HG02943 (cell line): ENCODE results near the gene HSD3B2.

Experiments
- ATAC-seq: cut with Tn5 transposase; IDR thresholded peaks from one replicate; pipeline ENCODE4 v1.9.1; 2021; ENCODE audit warnings: mild to moderate bottlenecking, low read depth, moderate library complexity; ENCODE audit not compliant: unreplicated experiment

Gene HSD3B2

DNA sequence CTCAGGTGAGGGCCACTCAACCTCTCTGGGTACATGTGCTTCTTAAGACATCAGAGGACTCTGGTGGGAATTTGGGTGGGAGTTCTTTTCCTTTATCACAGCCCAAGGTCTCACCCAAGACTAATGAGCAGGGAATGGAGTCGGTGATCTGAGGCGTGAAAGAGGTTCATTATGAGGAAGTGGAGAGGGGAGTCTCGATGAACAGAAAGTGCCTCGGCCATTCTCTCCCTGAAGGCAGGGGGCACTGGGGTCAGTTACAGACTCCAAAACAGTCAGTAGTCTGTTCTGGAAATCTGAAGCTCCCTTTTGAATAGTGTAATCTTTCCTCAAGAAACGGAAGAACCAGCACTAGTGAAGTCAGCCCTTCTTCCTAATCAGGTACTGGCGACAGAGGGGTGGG is 36.2 kb downstream of the HSD3B2 start:
- ATAC-seq: no peak

DNA sequence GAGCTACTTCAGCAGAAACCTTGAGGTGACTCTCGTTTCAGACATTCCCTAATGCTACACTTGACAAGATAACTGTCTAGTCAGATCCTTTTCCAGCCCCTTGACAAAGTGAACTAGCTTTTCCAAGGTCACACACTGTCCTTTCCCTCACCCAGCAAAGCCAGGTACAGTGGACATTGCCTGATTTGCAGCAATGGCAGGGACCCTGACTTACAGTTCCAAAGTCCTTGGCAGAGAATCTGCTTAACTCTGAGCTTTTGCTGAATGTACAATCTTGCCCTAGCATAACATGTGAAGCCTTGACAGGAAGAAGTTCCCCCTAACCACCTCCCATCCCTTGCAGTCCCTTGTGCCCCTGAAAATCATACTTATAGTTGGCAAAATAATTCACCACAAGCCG is 37.1 kb downstream of the HSD3B2 start:
- ATAC-seq: no peak

DNA sequence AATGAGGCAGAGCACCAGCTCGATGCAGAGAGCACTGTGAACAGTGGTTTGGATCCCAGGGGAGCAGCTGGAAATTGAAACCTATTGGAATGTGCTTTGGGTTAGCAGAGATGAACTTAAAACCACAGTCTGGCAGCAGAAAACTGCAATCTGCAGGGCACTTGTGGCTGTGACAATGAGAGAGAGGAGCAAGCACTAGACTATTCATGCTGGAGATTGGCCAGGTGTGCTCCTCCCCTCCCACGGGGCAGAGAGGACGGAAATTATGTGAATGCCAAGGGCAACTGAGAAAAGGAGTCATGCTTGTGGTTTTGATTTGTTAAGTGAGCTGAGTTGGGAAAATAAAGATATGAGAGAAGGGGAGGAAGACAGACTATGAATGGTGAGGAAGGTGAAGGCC is 38.1 kb downstream of the HSD3B2 start:
- ATAC-seq: no peak

DNA sequence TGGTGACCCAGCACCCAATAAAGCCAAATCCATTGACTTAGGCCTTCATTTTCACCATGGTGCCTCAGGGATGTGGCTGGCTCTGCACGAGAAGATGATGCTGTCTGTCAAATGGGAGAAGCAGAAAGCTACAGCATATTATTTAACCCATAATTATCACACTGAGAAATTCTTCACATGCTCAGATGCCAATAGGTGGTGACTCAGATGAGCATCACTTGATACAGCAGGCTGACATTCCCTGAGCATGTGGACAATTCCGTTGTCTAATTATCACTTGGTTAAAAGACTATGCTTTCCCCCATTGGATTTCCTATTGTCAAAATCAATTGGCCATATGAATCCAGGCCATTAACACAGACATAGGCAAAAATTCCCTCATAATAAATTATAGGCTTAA is 48.0 kb downstream of the HSD3B2 start:
- no peak for ATAC-seq

DNA sequence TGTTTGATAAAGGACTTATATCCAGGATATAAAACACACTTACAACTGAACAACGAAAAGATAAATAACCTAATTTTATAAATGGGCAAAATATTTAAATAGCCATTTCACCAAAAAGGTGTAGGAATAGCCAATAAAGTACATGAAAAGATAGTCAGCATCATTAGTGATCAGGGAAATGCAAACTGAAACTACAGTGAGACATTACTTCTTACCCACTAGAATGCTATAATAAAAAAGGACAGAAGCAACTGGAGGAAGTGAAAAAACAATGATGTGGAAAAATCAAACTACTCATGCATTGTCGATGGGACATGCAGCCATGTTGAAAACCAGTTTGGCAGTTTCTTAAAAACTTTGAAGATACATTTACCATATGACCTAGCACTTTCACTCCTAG is 48.6 kb downstream of the HSD3B2 start:
- no peak for ATAC-seq

DNA sequence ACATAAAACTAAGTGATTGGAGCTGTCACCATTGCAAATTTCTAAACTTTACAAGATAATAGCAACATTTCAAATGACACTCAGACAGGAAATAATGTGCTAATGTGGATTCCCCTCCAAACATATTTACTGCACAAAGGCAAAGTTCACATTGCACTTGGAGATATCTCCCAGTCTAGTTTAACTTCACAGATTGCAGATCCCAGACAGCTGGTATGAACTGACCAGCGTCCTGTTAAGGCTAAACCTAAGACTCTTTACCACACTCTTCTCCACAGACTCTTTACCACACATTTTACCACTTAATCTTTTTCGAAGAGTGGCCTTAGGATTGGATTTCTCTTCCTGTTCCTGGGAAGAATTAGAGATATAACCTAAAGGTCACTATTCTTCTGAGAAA is 51.5 kb downstream of the HSD3B2 start:
- no peak for ATAC-seq

DNA sequence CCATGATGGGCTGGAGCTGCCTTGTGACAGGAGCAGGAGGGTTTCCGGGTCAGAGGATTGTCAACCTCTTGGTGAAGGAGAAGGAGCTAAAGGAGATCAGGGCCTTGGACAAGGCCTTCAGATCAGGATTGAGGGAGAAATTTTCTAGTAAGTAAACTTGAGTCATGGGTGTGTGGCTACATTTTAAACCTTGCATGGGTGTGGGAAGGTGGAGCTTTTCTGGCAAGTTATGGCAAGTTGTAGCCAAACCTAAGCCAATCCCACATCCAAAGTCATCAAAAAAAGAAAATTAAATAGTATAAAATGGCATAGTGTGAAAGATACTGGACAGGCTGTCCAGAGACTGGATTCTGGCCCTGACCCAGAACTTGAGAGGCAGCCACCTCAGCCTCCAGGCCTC is 52.3 kb downstream of the HSD3B2 start:
- ATAC-seq: no peak

DNA sequence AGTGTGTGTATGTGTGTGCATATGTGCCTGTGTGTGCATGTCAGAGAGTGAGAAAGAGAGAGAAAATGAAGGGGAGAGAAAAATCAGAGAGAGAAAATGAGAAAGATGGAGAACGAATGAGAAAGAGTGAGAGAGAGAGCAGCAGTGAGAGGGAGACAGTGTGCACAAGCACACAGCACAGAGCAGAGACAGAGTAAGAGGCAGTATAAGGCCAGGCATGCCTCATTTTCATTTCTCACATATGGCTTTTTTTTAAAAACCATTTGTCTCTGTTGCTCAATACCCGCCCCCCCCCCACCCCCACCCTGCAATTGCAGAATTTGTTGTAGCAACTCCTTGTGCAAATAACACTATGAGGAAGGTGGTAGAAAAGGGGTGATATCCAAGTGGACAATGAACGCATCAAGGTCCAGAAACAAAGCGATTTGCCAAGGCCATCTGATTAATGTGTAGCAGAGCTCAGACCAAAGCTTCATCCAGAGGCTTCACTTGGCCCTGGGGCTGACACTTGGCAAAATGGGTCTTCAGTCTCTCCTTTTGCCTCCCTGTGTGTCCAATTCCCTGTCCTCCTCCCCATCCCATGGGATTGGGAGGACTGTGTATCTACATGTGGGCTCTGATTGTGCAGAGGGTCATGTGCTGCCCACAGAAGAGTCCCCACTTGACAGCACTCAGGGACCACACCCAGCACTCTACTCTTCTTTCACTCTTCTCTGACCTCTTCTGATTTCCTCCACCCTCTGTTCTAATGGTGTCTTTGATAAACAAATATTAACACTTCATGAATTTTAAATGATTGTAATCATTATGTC is 53.1 kb downstream of the HSD3B2 start:
- no peak for ATAC-seq

DNA sequence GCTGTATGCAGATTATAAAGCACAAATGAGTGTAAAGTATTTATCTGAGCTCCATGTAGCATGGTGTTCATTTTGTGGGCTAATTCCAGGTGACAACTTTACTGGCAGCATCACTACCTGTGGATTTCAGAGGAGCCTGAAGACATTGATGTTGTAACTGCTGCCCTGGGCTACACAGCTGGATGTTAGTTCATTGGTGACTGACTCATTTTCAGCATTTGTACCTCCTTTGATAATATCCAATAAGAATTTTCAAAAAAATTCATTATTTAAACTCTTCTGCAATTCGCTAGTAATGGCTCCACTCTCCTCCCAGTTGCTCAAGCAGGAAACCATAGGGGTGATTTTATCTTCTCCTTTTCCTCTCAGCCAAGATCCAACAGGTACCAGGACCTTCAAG is 54.8 kb downstream of the HSD3B2 start:
- no peak for ATAC-seq

DNA sequence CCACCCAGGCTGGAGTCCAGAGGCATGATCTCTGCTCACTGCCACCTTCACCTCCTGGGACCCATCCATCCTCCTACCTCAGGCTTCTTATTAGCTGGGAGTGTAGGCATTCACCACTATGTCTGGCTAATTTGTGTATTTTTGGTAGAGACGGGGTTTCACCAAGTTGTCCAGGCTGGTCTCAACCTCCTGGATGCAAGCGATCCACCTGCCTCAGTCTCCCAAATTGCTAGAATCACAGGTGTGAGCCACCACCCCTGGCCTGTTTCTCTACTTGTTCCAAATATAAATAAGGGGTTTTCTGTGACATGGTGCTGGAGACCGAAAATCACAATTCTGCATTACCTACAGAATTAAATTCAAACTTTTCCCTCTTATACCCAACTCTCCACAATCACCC is 55.4 kb downstream of the HSD3B2 start:
- no peak for ATAC-seq

DNA sequence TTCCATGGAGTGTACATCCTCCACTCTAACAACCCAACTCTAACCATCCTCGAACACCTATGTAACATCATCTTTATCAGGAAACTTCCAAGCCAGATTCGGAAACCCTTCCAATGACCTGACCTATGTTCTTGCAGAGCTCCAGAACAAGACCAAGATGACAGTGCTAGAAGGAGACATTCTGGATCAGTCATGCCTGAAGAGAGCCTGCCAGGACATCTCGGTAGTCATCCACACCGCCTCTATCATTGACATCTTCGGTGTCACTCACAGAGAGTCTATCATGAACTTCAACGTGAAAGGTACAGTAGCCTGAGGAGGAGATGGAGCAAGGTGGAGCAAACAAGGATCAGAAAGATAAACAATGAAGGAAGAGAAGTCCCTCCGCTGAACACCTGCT is 56.0 kb downstream of the HSD3B2 start:
- ATAC-seq: no peak

DNA sequence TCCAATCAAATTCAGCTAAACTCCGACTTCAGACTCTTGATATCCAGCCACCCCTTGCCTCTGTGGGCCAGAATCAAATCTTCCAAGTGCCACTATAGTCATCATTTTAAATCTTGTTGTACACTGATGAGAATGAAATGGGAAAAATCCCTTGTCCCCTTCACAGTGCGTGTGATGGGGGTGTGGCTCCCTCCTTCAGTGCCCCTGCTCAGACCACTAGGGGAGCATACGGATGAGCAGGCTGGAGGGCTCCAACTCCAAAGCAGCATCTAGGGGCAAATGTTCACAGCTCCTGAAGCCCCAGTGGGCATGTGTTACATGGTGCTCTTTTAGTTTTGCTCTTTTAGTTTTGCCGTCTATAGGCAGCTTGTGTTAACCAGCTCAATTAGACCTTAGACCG is 56.6 kb downstream of the HSD3B2 start:
- ATAC-seq: no peak

DNA sequence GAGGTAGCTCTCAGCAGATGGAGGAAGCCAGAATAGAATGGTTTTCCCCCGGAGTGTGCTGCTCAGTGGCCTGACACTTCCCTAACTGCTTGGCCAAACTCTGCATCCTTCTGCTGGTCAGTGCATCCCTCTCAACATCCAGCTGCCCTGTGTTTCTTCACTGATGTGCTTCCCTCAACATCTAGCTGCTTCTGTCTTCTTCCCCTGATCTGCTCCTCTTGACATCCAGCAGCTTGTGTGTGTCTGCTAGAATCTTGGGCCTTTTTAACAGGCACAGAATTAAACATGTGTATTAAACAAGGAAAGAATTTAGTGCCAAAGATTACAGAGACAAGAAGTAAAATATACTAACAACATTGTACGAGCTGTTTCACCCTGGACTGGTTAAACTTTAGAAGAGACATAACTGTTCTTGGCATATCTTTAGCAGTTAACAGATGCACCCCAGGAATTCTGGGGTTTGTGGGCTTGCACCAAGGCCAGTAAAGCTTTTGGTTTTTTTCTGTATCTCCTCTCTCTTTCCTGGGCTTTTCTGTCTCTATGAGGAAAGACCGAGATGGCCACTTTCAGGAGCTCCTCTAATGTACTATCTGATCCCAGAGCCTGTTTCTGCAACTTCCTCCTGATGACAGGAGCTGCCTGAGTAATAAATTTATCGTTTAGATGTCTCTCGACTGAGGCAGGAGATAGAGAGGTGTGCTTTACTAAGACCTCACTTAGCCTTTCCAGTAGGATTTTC is 57.3 kb downstream of the HSD3B2 start:
- ATAC-seq: no peak
